GM12891 (cell line): ENCODE results near the gene ANKEF1.

Experiments used
- POLR2A ChIP-seq: IDR thresholded peaks from 2 replicates; pipeline ENCODE4 v1.6.1; 2011; ENCODE audit warnings: low read depth, low read length, control low read depth
- POLR2AphosphoS5 ChIP-seq: IDR thresholded peaks from 2 replicates; pipeline ENCODE4 v1.6.1; 2011; ENCODE audit warnings: low read depth, low read length, control low read depth

- no peak for TF ChIP-seq POLR2A
- TF ChIP-seq POLR2AphosphoS5: no peak
Measured at GRCh38 chr20:10047427-10047826, 12.6 kb downstream of the ANKEF1 start.
